Stimulated activated CD4-positive, alpha-beta T cell treated with anti-CD3 and anti-CD28 coated beads, Interleukin-2, amount 100 ng/mL, for 48 hours (primary cell): Measurements from ENCODE around the gene CACNA2D1.
"Not testable (repeated sequence)": the region's sequence is repeated elsewhere in the genome, so short reads cannot be mapped to it uniquely, and the experiment has no call there.

Experiments
- DNase-seq, 2 donors: peaks; one replicate each; pipeline ENCODE4 v3.0.0-alpha.2; 2020

The CACNA2D1 gene

DNA sequence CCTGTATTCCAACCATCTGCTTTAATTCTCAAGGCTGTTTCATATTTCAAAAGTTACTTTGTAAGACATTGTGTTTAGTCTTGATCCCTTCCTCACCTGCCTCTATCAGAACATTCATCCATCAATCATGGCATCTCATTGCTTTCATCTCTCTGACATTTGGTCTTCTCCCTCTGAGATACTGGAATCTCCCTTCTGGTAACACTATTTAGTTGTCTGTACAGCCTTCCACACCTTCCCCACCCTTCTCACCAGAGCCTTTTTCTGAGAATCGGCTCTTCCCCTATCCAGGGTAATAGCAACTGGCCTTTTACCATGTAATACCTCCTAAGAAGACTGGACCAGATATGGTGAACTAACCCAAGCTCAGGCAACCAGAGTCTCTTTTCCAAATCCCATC, 10.1 kb downstream of the CACNA2D1 start:
- DNase-seq, result no peak

DNA sequence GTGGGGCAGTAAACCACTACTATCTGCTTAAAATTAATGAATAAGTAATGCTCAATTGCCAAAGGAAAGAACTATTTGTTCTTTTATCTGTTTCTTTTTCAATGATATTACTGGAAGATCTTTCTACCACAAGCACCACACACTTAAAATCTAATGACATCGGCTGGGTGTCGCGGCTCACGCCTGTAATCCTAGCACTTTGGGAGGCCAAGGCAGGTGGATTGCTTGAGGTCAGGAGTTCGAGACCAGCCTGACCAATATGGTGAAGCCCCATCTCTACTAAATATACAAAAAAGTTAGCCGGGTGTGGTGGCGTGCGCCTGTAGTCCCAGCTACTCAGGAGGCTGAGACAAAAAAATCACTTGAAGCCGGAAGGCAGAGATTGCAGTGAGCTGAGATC, 10.8 kb downstream of the CACNA2D1 start:
- DNase-seq, result not testable (repeated sequence)

DNA sequence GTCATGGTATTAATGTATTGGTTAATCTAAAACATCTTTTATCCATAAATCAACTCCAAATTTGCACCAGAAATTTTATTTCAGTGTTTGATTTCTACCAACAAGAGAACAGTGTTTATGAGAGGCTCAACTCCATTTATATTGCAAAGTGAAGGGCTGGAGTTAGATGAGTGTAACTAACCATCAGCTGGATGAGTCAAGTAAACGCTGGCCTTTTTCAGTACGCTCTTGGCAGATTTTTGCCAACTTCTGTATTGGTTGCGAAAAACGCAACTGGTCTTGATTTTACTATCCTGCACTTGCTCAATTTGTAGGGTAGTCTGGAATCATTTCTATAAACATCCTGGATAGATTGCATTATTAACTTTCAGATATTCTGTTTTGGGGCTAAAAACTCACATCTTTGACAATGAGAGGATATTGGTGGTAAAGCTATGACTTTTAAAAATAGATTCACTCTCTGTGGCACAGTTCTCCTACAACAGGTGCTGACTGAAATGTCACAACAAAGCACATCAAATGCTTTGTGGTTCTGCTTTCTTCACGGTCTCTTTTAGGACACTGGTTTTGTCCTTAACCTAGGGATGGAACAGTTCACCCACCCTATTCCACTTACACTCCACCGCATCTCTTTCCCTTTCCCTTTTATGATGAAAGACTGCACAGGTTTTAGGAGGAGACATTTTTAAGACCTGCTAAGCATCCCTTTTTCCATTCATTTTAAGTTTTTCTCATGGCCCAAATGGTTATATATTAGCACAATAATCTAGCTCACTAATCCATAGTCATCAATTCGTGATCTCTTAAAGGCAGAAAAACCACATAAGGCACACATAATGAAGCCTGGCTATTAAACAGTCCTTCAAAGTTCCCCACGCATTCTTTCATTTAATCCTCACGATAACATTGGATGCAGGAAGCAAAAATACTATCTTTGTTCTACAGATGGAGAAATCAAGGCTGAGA, 12.8 kb downstream of the CACNA2D1 start:
- no peak for DNase-seq

DNA sequence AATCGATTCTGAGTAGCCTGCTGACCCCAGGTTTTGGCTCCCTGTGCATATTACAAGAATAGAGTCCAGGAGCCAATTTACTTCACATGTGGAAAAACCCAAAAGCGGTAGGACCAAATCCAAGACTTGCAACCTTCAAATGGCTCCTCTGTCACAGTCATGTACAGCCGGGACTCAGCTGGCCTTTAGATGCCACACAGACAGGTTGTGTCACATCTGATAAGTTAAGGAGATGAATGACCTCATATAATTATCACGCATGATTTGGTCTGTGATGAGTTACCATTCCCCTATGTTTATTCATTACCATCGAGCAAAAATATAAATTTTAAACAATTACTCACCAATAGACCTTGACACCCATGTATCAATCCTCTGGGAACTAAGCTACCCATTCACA, 14.2 kb downstream of the CACNA2D1 start:
- no peak for DNase-seq

DNA sequence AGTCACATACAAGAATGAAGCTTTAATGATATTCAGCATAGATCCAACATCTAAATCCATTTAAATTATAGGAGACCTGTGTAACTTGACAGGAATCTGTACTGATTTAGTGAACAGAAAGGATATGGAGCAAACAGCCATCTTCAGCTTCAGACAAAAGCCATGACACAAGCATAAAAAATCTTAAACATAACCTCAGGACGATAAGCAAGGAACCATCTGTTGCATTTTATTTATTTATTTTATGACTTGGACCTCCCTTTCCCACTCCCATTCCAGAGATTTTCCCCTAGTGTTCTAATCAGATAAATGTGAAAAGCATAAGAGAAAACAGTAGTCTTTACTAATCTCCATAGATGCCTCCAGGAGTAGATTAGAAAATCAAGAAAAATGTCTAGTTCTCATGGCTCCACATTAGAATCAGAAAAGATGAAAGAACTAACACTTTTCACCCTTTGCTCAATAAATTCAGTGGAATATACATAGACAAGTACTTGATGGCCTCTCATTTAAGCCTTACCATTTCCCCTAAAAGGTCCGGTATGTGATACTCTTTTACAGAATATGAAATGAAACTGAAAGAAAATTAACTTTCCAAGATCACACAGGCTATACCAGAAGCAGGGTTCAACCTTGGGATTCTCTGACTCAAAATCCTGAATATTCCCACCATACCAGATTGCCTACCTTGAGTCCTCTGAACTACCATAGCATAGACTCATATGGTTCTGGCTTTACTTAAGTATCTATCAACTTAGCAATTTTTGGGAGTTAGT, 15.2 kb downstream of the CACNA2D1 start:
- DNase-seq, result no peak

DNA sequence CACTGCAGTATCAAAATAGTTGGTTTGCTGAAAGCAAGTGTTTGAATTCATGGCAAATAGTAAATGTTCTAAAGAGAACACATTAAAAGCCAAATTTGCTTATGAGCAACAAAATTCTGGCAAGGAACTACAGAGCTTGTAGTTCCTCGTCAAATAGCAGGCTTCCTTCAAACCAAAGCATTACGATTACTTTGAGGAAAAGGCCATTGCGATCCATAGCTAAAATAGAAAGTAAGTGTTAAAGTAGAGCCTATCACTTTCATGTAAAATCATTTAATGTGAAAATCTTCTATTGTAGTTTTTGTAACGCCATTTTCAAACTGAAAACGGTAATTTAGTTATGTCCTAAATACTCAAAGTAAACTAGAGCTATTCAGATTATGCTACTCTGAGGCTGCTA, 20.1 kb downstream of the CACNA2D1 start:
- no peak for DNase-seq

DNA sequence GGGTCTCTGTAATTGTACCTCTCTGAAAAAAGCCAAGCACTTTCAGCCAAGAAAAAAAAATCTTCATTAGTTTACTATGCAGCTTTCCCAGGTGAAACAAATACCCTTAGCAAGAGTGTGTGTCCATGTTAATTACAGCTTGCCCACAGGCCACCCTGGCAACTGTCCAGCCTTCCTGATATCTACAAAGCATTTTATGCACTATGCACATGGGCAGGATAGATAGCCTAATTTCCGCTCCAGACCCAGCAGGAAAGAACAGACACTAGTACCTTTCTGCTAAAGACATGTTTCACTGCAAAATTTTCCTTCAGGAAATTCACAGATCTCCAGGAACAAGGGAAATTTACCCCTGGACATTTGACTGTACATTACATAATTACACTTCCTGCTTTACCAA, 24.4 kb downstream of the CACNA2D1 start:
- no peak for DNase-seq

DNA sequence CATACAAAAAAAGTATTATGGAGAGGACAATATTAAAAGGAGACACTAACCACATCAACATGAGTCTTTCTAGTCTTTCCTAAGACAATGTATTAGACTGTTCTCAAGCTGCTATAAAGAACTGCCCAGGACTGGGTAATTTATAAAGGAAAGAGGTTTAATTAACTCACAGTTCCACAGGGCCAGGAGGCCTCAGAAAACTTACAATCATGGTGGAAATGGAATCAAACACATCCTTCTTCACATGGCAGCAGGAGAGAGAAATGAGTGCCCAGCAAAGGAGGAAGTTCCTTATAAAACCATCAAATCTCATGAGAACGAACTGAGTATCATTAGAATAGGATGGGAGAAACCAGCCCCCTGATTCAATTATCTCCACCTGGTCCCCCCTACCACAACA, 25.7 kb downstream of the CACNA2D1 start:
- DNase-seq, result no peak

DNA sequence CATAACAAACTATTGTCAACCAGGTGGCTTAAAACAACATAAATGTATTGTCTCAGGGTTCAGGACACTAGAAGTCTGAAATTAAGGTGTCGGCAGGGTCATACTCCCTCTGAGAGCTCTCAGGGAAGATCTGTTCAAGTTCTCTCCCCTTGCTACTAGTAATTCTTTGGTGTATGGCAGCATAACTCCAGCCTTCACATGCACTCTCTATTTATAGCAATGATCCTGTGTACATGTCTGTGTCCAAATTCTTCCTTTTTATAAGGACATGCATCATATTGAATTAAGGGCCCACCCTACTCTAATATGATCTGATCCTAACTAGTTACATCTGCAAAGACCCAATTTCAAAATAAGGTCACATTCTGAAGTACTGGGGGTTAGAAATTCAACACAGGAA, 27.2 kb downstream of the CACNA2D1 start:
- no peak for DNase-seq

DNA sequence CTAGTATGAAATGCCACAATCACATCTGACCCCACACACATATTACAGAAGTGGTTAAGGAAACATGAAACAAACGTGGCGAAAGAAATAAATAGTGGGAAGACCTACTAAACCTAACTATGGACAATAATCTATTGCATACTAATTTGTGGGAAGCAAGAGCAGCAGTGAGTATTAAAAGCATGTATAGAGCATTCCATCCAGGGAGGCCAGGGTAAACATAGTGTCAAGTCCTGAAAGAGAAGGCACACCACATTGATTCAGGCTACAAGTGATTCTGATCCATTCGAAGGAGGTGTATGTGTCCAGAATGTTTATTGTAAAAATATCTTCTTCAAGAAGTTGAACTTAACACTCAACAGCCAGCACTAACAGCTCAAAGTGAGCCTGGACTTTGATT, 29.2 kb downstream of the CACNA2D1 start:
- DNase-seq, result no peak

DNA sequence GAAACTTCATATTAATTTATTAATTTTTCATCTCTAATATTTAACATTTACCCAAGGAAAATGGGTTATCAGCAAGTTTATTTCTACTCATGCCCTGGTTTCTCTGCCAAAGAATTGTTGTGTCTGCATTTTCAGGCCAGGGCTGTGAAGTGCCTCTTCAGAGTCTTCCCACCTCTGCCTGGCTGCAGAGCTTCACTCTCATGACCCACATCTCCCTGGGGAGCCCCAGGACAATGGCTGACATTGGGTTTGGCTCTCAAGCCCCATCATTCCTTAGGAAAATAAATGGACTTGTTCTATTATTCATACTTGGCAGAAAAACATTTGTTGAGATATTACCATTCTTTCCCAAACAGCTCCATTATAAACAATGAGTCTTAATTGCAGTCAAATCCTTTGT, 30.3 kb downstream of the CACNA2D1 start:
- DNase-seq, result no peak

DNA sequence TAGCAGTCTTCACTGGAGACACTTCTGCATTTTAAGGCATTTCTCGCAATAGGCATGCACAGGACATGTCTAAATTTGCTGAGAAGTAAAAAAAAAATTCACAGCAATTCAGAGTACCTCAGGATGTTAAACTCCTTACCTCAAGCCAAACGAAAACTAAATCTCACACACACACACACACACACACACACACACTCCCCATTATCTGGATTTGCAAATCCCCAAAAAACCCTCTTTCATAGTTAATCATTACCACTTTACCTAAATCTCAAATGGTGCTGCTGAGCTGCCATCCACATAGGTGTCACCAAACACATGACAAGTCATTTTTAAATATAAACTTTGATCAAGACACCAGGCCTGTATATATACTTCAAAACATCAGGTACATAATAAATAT, 31.8 kb downstream of the CACNA2D1 start:
- DNase-seq, result no peak

DNA sequence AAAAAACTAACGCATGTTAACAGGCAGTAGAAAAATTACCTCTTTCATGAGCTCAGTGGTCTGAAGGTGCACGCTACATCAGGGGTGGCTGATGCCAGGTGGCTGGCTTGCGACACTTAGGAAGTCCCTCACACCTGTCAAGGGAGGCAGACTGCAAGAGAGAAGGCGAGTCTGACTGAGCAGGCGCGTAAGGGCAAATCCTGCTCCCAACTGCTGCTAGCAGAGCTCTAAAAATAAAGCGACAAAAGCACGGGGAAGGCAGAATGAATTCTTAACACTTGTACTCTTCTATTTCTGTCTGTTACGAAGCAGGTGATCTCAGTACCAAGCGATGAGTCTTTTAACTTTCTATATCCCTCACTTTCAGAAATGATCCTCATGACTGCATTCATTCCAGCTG, 33.1 kb downstream of the CACNA2D1 start:
- DNase-seq, result no peak

DNA sequence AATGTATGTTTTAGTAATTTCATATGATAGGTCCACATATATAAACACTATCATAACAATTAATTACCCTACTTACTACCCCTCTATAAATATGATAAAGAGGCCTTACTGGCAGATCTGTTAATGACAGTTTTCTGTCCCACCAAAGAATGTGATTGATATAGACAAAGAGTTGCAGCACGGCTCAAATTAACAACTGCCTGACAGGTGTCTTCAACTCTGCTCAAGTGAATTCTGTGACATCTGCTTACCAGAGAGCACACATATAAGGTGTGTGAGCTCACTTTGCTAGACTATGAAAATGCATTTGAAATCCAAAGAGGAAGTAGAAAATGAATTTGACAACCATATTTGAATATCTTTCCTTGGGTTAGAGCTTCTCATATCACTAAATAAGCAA, 36.6 kb downstream of the CACNA2D1 start:
- DNase-seq, result no peak

DNA sequence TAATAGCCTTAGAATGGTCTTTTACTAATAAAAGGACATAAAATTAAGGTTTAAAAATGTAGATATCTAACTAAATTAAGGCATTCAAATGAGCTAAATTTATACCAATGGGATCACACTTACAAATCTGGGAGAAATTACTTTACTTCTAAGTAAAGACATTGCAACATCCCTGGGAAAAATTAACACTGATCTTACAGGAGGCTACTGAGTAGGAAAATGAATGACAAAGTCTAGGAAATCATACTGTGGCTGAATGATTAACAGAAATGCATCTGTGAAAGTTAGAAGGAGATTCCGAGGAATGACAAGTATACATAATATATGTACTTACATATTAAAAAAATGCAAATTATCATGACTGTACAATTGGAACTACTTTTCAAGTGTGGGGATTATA, 38.3 kb downstream of the CACNA2D1 start:
- no peak for DNase-seq

DNA sequence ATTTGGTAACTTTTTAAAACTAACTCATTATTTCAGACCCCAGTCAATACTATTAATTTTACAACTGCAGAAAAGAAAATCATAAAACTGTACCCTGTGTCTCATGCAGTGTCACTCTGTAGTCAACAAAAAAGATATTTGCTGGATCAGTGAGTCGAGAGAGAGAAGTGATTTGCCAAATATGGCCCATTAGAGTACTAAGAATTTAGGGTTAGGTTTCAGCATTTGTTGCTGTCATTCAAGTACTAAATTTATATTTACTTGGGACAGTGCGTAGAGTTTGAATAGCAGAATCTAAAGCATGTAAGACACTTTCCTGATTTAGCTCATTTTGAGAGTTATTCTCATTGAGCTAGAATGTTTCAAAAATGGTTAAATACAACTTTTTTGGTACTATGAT, 38.9 kb downstream of the CACNA2D1 start:
- DNase-seq, result no peak

DNA sequence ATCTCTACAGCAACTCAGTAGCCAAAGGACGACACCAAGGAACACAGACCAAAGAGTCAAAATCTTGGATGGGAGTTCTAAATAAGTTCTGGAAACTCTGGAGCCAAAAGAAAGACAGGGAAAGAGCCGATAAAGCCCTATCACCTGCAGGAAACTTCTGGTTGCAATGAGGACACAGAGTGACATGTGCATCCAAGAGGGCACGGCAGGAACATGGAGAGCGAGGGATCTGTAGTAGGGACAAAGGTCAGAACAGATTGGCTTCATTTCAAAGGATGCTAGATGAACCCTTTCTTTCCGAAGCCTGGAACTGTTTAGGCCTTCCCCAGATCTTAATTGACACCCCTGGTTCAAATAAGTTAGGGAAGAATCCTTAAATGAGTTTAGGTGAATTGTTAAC, 39.5 kb downstream of the CACNA2D1 start:
- no peak for DNase-seq

DNA sequence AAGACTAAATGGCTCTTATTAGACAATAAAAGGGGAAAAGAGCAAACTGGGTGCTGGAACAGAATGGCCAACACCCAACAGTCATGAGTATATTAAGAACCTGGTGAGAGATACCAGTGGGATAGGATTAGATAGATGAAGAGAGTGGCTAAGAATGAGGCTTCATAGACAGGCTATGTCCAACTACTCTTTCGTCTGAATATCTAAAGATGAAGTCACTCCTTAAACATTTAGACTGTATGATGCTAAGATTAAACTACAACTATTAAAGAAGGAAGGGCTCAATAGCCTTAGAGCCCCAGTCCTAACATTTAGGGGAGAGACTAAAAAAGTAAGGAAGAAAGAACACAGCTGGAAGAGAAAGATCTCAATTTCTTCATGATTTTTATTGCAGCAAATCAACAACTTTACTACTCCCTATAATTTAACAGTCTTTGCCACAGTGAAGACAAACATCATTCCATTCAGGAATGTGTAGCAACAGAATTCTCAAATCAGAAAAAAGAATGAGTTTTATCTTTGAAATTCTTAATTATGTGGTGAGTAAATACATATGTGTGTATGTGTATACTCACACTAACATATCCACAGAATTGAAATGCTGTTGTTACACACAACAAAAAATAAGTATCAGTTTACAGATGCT, 45.6 kb downstream of the CACNA2D1 start:
- DNase-seq, result no peak

DNA sequence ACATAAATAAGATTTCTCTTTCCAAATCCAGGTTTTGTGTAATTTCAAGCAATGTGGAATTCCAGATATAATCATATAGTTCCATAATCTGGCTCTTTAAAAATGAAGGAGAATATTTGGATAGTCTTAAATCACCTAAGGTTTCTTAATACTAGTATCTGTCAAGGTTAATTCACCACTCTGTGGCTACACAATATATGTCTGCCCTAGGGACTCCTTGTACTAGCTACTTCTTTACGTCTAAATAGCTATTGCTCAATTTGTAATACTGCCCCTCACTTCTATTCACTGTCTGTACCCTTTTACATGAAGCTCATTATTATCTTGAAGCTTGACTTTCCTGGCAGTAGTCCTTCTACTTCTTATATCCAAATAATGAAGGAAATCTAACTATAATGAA, 47.2 kb downstream of the CACNA2D1 start:
- DNase-seq, result no peak

DNA sequence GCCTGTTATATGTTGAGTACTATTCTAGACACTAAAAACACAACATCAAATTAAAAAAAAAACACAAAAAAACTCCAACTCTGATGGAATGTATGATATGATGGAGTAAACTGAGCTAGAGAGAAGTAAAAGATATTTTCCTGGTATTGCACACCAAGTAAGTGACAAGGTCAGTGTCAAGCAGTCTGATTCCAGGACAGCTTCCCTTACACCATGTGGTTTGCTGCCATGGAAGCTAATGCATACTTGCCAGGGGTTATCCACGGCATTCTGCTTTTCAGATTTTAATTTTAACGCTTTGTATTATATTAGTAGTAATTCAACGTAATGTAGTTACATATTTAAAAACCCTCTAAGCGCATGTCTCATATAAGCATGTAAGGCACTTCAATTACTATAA, 48.4 kb downstream of the CACNA2D1 start:
- no peak for DNase-seq

DNA sequence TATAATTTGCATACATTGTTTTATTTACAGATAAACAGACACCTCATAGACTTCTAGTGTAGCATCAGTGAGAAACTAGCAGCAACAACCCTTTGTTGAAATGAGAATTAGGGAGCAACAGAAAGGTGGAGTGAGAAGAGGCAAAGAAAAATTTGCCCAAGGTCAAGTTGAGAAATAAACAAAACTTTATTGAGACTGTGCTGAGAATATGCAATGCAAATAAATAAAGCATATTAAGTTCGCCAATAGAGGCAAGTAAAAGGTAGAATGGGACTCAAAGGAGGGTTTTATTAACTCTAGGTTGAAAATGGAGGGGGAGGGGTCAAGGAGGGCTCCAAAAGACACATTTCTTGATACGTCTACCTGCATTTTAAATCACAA, 49.7 kb downstream of the CACNA2D1 start:
- no peak for DNase-seq

DNA sequence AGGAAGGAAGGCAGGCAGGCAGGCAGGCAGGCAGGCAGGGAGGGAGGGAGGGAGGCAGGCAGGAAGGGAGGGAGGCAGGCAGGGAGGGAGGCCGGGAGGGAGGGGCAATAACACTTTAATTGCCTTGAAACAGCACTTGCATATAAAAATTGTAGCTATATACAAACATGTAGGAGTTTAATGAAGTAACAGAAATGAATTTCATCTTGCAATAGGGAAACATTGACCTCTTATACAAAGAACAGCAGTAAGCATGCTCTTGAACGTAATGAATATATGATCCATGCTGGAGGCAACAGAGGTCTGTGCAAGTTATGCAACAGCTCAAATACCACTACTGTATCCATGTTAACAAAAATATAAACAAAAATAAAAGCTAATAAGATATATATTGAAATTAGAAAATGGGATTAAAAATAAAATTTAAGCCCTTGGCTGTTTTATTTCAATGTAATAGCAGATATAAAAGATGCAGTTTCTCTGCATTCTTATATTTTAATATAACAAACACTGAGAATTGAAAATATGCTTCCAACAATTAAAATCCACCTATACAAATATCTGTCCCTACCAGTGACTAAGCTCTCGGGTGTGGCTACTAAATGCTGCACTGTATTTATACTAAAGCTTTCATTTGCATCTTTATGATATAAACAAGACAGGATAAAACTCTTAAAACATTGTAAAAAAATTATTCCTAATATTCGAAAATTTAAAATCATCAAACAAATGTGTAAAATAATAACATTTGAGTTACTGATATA, 50.3 kb downstream of the CACNA2D1 start:
- no peak for DNase-seq

DNA sequence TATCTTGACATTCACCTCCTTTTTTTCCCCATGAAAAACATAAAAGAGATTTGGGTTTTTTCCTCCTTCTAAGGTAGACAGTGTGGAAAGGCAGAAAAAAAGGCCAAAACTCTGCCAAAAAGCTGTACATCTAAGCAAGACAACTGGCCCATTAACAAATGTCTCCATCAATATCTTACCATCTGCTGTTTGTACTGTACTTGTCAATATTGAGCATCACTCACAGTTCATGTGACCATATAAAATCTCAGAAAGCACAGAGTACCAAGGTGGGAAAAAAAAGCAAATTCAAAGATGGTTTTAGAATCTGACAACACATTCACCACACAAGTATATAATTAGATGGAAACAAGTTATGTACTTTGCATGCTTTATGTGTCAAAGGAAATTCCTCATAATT, 52.6 kb downstream of the CACNA2D1 start:
- no peak for DNase-seq
